Adipocyte (in vitro differentiated cells): ENCODE results near the gene FCGR2B.
"Not testable (repeated sequence)": the region's sequence is repeated elsewhere in the genome, so short reads cannot be mapped to it uniquely, and the experiment has no call there.

ENCODE experiments used
- DNase-seq: peaks from one replicate; pipeline ENCODE4 v3.0.0-alpha.2; 2015; ENCODE audit warnings: low read depth
- H3K27me3 ChIP-seq: replicated peaks from 2 replicates; pipeline ENCODE4 v1.7.0; 2013; ENCODE audit warnings: mild to moderate bottlenecking, low read length, moderate library complexity; ENCODE audit not compliant: control insufficient read depth, insufficient read depth
- H3K36me3 ChIP-seq: 2 replicates; pipeline ENCODE4 v1.7.0; 2013; ENCODE audit warnings: low read length, mild to moderate bottlenecking, moderate library complexity; ENCODE audit not compliant: control insufficient read depth, insufficient read depth, severe bottlenecking
- H3K4me1 ChIP-seq: 2 replicates; pipeline ENCODE4 v1.7.0; 2013; ENCODE audit warnings: mild to moderate bottlenecking, low read length, moderate library complexity; ENCODE audit not compliant: control insufficient read depth, insufficient read depth
- H3K4me3 ChIP-seq: 2 replicates; pipeline ENCODE4 v1.7.0; 2013; ENCODE audit warnings: mild to moderate bottlenecking, low read length, moderate library complexity
- H3K9ac ChIP-seq: 2 replicates; pipeline ENCODE4 v1.7.0; 2013; ENCODE audit warnings: mild to moderate bottlenecking, low read length, moderate library complexity
- H3K9me3 ChIP-seq: 2 replicates; pipeline ENCODE4 v1.7.0; 2013; ENCODE audit warnings: mild to moderate bottlenecking, low read length, moderate library complexity; ENCODE audit not compliant: control insufficient read depth

Gene FCGR2B

DNA sequence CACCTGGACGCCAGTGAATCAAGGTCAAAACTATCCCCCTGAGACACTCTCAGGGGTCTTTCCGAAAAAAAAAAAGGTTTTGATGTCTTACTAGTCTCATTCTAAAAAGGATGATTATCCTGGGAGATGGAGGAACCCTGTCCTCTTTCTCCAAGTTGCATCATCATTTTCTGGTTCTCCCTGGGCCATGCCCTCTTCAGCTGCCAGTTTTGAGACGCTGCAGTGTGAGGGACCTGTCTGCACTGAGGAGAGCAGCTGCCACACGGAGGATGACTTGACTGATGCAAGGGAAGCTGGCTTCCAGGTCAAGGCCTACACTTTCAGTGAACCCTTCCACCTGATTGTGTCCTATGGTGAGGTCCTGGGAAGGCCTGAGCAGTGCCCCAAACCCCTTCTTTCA lies 47.6 kb downstream of the FCGR2B start:
- no peak overlapping the region for H3K4me3 ChIP-seq
- H3K36me3 ChIP-seq, result no peaks in the 10 kb centered on the region
- H3K4me1 ChIP-seq, result peaks cover 39% of the 10 kb centered on the region
- no peaks in the 10 kb centered on the region for H3K27me3 ChIP-seq
- H3K9ac ChIP-seq, result no peak overlapping the region
- H3K9me3 ChIP-seq, result no peaks in the 10 kb centered on the region
- DNase-seq, result peak; percentile 11

GRCh38 chr1:161718559-161719324 lies 55.8 kb downstream of the FCGR2B start:
- H3K4me3 ChIP-seq, result no peak overlapping the region
- H3K27me3 ChIP-seq, result no peaks in the 10 kb centered on the region
- no peak for DNase-seq
- no peaks in the 10 kb centered on the region for H3K9me3 ChIP-seq
- no peak overlapping the region for H3K9ac ChIP-seq
- H3K36me3 ChIP-seq, result no peaks in the 10 kb centered on the region
- H3K4me1 ChIP-seq, result peaks cover 9% of the 10 kb centered on the region

DNA sequence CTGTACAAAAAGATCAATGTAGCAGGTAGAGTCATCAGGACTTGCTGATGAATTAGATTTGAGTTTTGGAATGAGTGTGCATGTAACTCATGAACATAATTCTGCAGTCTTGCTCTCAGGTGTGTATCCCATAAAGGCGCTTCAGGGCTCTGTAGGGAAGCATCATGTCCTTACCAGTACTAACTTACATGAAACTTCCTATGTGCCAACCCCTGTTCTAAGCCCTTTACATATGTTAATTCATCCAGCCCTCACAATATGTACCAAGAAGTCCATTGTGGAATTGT lies 56.3 kb downstream of the FCGR2B start:
- Histone ChIP-seq H3K27me3 (no peaks in the 10 kb centered on the region), H3K9me3 (no peaks in the 10 kb centered on the region), H3K36me3 (no peaks in the 10 kb centered on the region), H3K4me1 (peaks cover 9% of the 10 kb centered on the region), H3K4me3 (no peak overlapping the region), H3K9ac (no peak overlapping the region)
- no peak for DNase-seq

DNA sequence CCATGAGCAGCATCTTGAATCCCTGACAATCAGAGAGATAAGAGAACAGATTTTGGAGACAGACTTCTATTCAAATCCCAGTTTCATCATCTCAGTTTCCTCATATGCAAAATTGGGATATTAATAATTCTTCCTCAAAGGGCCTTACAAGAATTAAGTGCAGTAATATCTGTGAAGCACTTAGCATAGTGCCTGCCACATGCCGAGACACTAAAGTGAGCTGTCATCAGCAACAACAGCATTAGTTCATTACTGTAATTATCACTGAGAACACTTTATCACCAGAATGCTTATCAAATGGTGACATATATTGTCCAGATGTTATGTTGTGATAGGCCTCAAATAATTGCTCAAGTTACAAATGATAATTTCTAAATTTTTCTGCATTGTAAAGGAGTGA lies 57.5 kb downstream of the FCGR2B start:
- DNase-seq, result no peak
- H3K4me3 ChIP-seq, result no peak overlapping the region
- no peaks in the 10 kb centered on the region for H3K36me3 ChIP-seq
- H3K4me1 ChIP-seq, result peaks cover 13% of the 10 kb centered on the region
- H3K9me3 ChIP-seq, result no peaks in the 10 kb centered on the region
- no peak overlapping the region for H3K9ac ChIP-seq
- H3K27me3 ChIP-seq, result no peaks in the 10 kb centered on the region

GRCh38 chr1:161720956-161721737 lies 58.2 kb downstream of the FCGR2B start, which contains the start of gene FCRLB:
Gene FCRLB (plus strand): TSS chr1:161721544. CDS start chr1:161722673, 1,129 bp downstream.
- DNase-seq, result no peak
- no peak within 1 kb of the TSS for H3K4me3 ChIP-seq
- no peaks in the 10 kb centered on the region for H3K27me3 ChIP-seq
- H3K9me3 ChIP-seq, result no peaks in the 10 kb centered on the region
- no peaks in the 10 kb centered on the region for H3K36me3 ChIP-seq
- peaks cover 16% of the 10 kb centered on the region for H3K4me1 ChIP-seq
- no peak within 1 kb of the TSS for H3K9ac ChIP-seq

DNA sequence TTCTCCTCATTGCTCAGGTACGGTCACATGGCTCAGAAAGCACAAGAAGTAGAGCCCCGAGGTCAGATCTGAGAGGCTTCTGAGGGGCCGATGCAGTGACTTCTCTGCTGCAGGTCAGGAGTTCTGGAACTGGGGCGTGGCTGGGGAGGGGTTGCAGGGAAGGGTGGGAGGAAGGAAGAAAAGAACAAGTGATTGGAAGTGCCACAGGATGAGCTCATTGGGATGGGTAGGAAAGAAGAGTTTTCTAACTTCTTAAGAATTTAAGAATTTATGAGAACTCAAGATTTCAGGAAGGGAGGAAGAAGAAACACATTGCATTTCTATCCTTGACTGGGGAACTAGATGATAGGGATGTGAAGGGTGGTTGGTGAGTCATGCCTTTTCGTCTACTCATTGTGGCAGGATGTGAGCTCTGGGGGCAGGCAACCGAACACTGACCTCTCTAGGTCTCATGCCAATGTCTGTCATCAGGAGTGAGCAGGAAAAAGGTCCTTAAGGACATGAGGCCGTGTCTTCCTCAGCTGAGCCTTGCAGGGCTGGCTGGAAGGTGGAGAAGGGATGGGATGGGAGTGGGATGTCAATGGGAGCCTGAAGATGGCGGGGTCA lies 58.9 kb downstream of the FCGR2B start:
- peak; percentile 18 for DNase-seq
- H3K9me3 ChIP-seq, result no peaks in the 10 kb centered on the region
- H3K27me3 ChIP-seq, result no peaks in the 10 kb centered on the region
- H3K4me3 ChIP-seq, result no peak overlapping the region
- no peaks in the 10 kb centered on the region for H3K36me3 ChIP-seq
- H3K4me1 ChIP-seq, result peaks cover 16% of the 10 kb centered on the region
- H3K9ac ChIP-seq, result no peak overlapping the region

DNA sequence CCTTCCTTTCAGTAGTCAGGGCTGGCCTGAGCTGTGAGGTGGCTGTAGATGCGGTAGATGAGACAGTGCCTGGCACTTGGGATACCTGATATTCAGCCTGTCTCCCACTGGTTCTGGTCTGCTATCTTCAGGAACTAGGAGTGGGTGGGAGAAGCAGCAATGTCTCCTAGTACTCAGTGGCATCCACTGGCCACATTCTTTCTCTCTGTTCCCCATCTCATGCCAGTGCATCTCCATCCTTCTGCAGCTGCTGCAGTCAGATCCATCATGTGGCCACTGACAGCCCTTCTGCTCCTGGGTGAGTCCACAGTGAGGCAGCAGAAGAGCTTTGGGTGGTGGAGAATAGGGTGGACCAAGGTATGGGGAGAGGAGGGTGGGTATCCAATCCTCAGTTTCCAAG lies 59.5 kb downstream of the FCGR2B start:
- Histone ChIP-seq H3K27me3 (no peaks in the 10 kb centered on the region), H3K9me3 (no peaks in the 10 kb centered on the region), H3K36me3 (no peaks in the 10 kb centered on the region), H3K4me1 (peaks cover 19% of the 10 kb centered on the region), H3K4me3 (no peak overlapping the region), H3K9ac (no peak overlapping the region)
- no peak for DNase-seq

GRCh38 chr1:161723459-161724141 lies 60.7 kb downstream of the FCGR2B start:
- H3K9ac ChIP-seq, result no peak overlapping the region
- no peaks in the 10 kb centered on the region for H3K36me3 ChIP-seq
- H3K4me1 ChIP-seq, result peaks cover 25% of the 10 kb centered on the region
- no peaks in the 10 kb centered on the region for H3K9me3 ChIP-seq
- H3K27me3 ChIP-seq, result no peaks in the 10 kb centered on the region
- DNase-seq, result no peak
- no peak overlapping the region for H3K4me3 ChIP-seq

DNA sequence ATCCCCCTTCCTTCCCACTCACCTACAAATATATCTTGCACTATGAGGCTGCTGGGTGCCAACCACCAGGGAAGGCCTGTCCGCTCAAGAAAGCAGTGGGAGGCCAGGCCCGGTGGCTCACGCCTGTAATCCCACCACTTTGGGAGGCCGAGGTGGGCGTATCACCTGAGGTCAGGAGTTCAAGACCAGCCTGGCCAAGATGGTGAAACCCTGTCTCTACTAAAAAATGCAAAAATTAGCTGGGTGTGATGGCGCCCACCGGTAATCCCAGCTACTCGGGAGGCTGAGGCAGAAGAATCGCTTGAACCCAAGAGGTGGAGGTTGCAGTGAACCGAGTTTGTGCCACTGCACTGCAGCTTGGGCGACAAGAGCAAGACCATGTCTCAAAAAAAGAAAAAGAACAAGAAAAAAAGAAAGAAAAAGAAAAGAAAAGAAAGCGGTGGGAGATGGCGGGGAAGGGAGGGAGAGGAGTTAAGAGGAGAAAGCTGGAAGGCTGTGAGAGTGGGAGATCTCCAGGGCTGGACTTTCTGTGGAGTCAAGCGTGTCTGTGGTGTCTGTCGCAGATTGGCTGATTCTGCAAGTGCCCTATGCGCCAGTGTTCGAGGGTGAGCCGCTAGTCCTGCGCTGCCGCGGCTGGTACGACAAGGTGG lies 62.4 kb downstream of the FCGR2B start:
- not testable (repeated sequence) for DNase-seq, H3K27me3 ChIP-seq, H3K36me3 ChIP-seq, H3K9me3 ChIP-seq
- Histone ChIP-seq H3K4me3 (peak overlapping the region; percentile 83), H3K9ac (peak overlapping the region; percentile 87), H3K4me1 (peaks cover 25% of the 10 kb centered on the region)

DNA sequence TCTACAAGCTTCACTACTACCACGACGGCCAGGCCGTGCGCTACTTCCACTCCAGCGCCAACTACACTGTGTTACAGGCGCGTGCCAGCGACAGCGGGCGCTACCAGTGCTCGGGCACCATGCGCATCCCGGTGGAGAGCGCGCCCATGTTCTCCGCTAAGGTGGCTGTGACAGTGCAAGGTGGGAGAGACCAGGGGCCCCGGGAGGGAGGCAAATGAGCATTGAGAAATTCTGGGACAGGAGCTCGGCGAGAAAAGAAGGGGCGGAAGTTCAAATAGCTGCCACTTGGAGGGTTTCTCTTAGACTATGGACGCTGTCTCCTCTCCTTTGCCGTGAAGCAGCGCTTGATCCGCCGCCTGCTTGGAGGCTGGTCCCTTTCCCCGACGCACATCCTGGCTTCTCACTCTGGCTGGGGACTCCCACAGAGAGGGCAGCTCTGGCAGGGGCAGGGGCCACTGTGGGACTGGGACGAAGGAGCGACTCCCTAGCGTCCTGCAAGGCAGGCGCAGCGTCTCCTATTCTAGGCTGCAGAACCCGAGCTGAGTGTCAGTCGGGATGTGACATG lies 63.0 kb downstream of the FCGR2B start:
- no peaks in the 10 kb centered on the region for H3K9me3 ChIP-seq
- H3K4me3 ChIP-seq, result peak overlapping the region; percentile 83
- peak overlapping the region; percentile 87 for H3K9ac ChIP-seq
- H3K4me1 ChIP-seq, result peaks cover 25% of the 10 kb centered on the region
- no peaks in the 10 kb centered on the region for H3K36me3 ChIP-seq
- peak; percentile 75 for DNase-seq
- H3K27me3 ChIP-seq, result no peaks in the 10 kb centered on the region
